AG04449 (cell line): Measurements from ENCODE around the gene COL8A1.
"Not testable (repeated sequence)": the region's sequence is repeated elsewhere in the genome, so short reads cannot be mapped to it uniquely, and the experiment has no call there.

Experiments used
- CTCF ChIA-PET: fragments of 350-600 bp; formaldehyde crosslinking; extraction: SDS; loops from one replicate; lab custom pipeline; 2021; ENCODE audit warnings: antibody characterized with exemption; lab: Yijun Ruan, JAX
- POLR2A ChIA-PET: fragments of 400-600, 350-600 bp; formaldehyde crosslinking; extraction: SDS; loops from one replicate; lab custom pipeline; 2020; ENCODE audit warnings: antibody characterized with exemption, inconsistent platforms; lab: Yijun Ruan, JAX
- DNase-seq: peaks from one replicate; pipeline ENCODE4 v3.0.0-alpha.2; 2010; ENCODE audit warnings: low read depth, low spot score
- H3K4me3 ChIP-seq: 2 replicates; pipeline ENCODE4 v1.5.1; 2011; ENCODE audit warnings: low read depth, mild to moderate bottlenecking, control low read depth, low read length
- TF ChIP-seq, protein P1 (sequence below): IDR thresholded peaks from one replicate; pipeline ENCODE4 v1.5.1; 2011; ENCODE audit warnings: mild to moderate bottlenecking, moderate library complexity, low read length, control low read depth, inconsistent platforms; ENCODE audit not compliant: insufficient read depth; ENCODE audit errors: missing control alignments

The COL8A1 gene

DNA sequence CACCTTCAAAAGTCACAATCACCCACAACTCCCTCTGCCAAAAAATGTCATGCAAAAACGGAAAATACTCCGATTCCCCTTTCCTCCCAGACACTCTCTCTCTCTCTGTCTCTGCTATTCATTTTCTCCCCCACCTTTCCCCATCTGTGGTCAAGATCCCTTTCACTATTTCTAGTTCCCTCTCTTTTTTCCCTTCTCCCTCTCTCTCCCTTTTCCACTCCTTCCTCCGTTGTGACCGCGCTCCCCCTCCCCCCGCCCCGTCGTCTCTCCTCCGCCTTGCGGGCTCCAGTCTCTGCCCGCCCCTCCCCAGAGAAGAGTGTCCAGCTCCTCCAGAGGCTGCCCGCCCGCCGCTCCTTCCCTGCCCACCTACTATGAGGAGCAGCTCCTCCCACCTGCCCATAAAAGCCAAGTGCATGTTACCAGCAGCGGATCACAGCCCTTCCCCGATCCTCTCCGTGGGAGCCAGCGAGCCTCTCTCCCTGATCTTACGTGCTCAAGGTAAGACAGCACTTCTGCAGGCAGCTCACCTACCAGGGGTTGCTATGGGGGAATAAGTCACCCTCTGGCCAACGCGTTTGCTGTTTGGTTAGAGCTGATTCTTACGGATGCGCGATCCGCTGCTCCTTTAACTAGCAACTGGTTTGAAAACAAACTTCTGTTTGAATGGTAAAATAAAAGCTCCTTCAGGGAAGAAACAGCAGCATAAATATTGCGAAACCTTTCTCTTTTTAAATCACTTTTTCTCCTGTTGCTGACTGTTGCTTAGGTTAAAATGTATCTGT is at the start of gene COL8A1:
Gene COL8A1 (plus strand): TSS at position 428 of the 782 bp plus-strand sequence. CDS start 152,089 bp downstream, outside the sequence.
- DNase-seq, result no peak
- H3K4me3 ChIP-seq, result peak within 1 kb of the TSS; percentile 84
- TF ChIP-seq, protein P1, sequence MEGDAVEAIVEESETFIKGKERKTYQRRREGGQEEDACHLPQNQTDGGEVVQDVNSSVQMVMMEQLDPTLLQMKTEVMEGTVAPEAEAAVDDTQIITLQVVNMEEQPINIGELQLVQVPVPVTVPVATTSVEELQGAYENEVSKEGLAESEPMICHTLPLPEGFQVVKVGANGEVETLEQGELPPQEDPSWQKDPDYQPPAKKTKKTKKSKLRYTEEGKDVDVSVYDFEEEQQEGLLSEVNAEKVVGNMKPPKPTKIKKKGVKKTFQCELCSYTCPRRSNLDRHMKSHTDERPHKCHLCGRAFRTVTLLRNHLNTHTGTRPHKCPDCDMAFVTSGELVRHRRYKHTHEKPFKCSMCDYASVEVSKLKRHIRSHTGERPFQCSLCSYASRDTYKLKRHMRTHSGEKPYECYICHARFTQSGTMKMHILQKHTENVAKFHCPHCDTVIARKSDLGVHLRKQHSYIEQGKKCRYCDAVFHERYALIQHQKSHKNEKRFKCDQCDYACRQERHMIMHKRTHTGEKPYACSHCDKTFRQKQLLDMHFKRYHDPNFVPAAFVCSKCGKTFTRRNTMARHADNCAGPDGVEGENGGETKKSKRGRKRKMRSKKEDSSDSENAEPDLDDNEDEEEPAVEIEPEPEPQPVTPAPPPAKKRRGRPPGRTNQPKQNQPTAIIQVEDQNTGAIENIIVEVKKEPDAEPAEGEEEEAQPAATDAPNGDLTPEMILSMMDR, result no peak
- ChIA-PET CTCF (interaction anchor here (0.6 to 2.0 kb wide), 13 partner anchors 18 to 614 kb away, joined by 3 to 7 read pairs (median 3); no protein-coding TSS in a partner anchor), POLR2A (interaction anchor here (0.5 to 3.0 kb wide), 20 partner anchors 9 to 636 kb away, joined by 3 to 13 read pairs (median 4); no protein-coding TSS in a partner anchor)

DNA sequence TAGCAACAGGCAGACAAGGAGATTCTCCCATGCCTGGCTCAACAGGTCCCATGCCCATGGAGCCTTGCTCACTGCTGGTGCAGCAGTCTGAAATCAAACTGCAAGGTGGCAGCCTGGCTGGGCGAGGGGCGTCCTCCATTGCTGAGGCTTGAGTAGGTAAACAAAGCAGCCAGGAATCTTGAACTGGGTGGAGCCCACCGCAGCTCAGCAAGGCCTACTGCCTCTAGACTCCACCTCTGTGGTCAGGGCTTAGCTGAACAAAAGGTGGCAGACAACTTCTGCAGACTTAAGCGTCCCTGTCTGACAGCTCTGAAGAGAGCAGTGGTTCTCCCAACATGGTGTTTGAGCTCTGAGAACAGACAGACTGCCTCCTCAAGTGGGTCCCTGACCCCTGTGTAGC is 49.2 kb upstream of the COL8A1 start:
- H3K4me3 ChIP-seq, POLR2A ChIA-PET, DNase-seq: not testable (repeated sequence)
- CTCF ChIA-PET, result interaction anchor here (1.1 kb wide), 1 partner anchor 92 kb away, joined by 3 read pairs; no protein-coding TSS in a partner anchor

DNA sequence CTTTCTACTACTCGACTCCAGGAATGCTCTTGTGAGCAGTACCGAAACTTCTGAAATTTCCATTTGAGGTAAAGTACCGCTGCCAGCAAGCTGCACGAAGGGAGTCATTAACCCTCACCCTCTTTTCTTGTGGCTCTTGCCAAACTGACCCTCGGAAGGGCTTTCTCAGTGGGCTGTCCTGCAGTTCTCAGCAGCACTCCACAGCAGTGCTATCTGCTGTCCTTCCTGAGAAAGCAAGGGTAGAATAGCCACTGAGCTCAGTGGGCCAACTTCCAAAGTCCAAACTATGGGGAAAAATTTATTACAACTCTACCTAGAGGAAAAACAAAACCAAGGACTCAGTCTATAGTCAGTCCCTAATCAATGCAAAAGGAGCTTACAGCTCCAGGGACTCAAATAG is 38.5 kb upstream of the COL8A1 start:
- ChIA-PET POLR2A (no interaction called here), CTCF (no interaction called here)
- H3K4me3 ChIP-seq, result no peak overlapping the region
- no peak for DNase-seq
- TF ChIP-seq, protein P1, result no peak

DNA sequence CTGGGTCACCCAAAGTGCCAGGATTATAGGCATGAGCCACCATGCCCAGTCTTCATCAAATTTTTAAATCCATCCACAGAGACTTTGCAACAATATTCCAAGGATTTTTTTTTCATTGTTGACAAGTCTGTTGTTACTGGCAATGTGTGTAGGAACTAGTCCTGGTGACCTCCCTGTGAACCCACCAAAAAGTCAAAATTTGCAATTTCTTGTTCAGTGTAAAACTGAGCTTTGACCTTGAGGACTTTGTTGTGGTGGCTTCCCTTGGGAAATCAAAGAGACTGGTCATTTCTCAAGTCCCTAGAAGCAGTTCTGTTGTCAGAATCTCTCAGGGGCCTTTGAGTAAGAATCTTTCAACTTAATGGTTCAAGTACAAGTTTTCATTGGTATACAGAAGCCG is 36.9 kb upstream of the COL8A1 start:
- H3K4me3 ChIP-seq, result no peak overlapping the region
- ChIA-PET POLR2A (no interaction called here), CTCF (no interaction called here)
- TF ChIP-seq, protein P1, result no peak
- no peak for DNase-seq

DNA sequence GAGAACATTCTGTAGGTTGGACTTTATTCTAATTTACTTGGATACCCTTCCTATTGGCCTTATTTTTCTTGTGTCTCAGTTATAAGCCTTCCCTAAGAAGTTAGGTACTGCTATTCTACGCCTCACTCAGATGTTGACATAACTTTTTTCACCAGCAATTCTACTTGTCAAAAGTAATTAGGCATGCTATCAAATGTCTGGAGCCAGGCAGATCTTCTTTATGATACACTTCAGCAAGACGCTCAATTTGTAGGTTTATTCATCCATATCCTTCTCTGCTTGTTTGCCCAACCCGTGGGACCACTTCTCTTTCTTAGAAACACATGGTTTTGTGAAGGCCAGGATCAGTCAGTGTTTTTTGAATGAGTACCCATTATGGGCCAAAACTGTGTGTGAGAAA is 36.2 kb upstream of the COL8A1 start:
- no peak overlapping the region for H3K4me3 ChIP-seq
- TF ChIP-seq, protein P1, result no peak
- POLR2A ChIA-PET, result no interaction called here
- CTCF ChIA-PET, result interaction anchor here (1.4 to 1.9 kb wide), 2 partner anchors 9 to 17 kb away, joined by 3 to 4 read pairs; no protein-coding TSS in a partner anchor
- DNase-seq, result no peak

DNA sequence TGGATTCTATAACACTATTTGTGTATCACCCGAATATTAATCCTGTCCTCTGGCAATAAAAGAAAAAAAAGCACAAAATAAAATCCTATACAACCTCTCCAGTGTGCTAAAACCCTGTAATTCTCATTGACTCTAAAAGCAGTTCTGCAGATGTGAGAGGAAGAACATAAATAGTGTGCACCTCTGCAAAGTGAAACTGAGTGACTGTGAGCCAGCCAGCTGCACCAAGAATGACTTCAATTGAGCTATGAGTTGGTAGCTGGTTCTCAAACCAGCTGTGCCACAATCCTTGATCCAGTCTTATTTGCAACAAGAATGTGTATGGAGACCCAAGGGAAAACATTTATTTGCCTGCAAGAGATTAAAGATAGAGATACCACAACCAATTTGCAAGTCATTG is 31.2 kb upstream of the COL8A1 start:
- no peak for DNase-seq
- ChIA-PET POLR2A (no interaction called here), CTCF (no interaction called here)

More for the DNA sequence above, 31.2 kb upstream of the COL8A1 start:
- no peak overlapping the region for H3K4me3 ChIP-seq
- TF ChIP-seq, protein P1, result no peak
